Fibroblast of pulmonary artery (primary cell): ENCODE data around the gene ABCC12.
A peak's percentile ranks its signal among the peaks of the same experiment; 100 is the strongest.

ENCODE experiments used
- DNase-seq: peaks from one replicate; pipeline ENCODE4 v3.0.0-alpha.2; 2010; ENCODE audit warnings: low read depth
- H3K4me3 ChIP-seq: replicated peaks from 2 replicates; pipeline ENCODE4 v1.5.1; 2011; ENCODE audit warnings: low read depth, mild to moderate bottlenecking, control low read depth, low read length, moderate library complexity
- CTCF ChIP-seq: IDR thresholded peaks from 2 replicates; pipeline ENCODE4 v1.5.1; 2011; ENCODE audit warnings: mild to moderate bottlenecking, control low read depth, low read length, inconsistent platforms; ENCODE audit errors: missing control alignments

The ABCC12 gene

GRCh38 chr16:48125888-48126287 is 29.9 kb downstream of the ABCC12 start:
- TF ChIP-seq CTCF: no peak
- no peak overlapping the region for H3K4me3 ChIP-seq
- DNase-seq: no peak

GRCh38 chr16:48124266-48124665 is 31.5 kb downstream of the ABCC12 start:
- TF ChIP-seq CTCF: no peak
- DNase-seq: no peak

GRCh38 chr16:48123104-48123788 is 32.5 kb downstream of the ABCC12 start:
- DNase-seq: peak; percentile 97
- H3K4me3 ChIP-seq: no peak overlapping the region
- TF ChIP-seq CTCF: no peak

More at GRCh38 chr16:48124266-48124665, 31.5 kb downstream of the ABCC12 start:
- no peak overlapping the region for H3K4me3 ChIP-seq

- DNase-seq: no peak
- no peak overlapping the region for H3K4me3 ChIP-seq
- no peak for TF ChIP-seq CTCF
These were observed 34.5 kb downstream of the ABCC12 start for GRCh38 chr16:48121276-48121675.

- no peak for TF ChIP-seq CTCF
- no peak overlapping the region for H3K4me3 ChIP-seq
- no peak for DNase-seq
These were observed 37.0 kb downstream of the ABCC12 start for GRCh38 chr16:48118841-48119240.

- DNase-seq: peak; percentile 60
- no peak overlapping the region for H3K4me3 ChIP-seq
- peak; percentile 75 for TF ChIP-seq CTCF
These were observed 38.3 kb downstream of the ABCC12 start for GRCh38 chr16:48117217-48118105.
